Right lobe of liver (tissue), 6 donors: ENCODE measurements around the gene KCNB1. TPM values are rescaled to one million over a fixed set of nuclear protein-coding genes. Genes with fewer than 3 reads are reported as not detected.

Experiments
- ATAC-seq, 4 donors: fragments of 200-7000 bp; cut with Tn5 transposase; one replicate each; pipeline ENCODE4 v1.9.1; 2020; ENCODE audit warnings: mild to moderate bottlenecking in 4 of 4, moderate library complexity in 4 of 4
- DNase-seq, 3 donors: peaks; one replicate each; pipeline ENCODE4 v3.0.0-alpha.2; 2020
- H3K27ac ChIP-seq, 3 donors: fragments of 200-600 bp; one replicate each; pipeline ENCODE4 v1.8.0; 2022
- H3K27me3 ChIP-seq, 2 donors: fragments of 200-600 bp; one replicate each; pipeline ENCODE4 v1.8.0; 2022
- H3K36me3 ChIP-seq, 4 donors: fragments of 200-600 bp; sonication (generic) in 1 of 4; one replicate each; pipeline versions ENCODE4 v1.5.1 to v1.8.0; 2017 to 2022; ENCODE audit warnings: control low read depth in 1 of 4
- H3K4me1 ChIP-seq, 4 donors: fragments of 200-600 bp; sonication (generic) in 1 of 4; one replicate each; pipeline versions ENCODE4 v1.5.1 to v1.8.0; 2017 to 2022; ENCODE audit warnings: control low read depth in 1 of 4
- H3K4me3 ChIP-seq, 3 donors: fragments of 200-600 bp; one replicate each; pipeline ENCODE4 v1.8.0; 2022
- H3K9me3 ChIP-seq, 4 donors: fragments of 200-600 bp; sonication (generic) in 1 of 4; one replicate each; pipeline versions ENCODE4 v1.5.1 to v1.8.0; 2017 to 2022; ENCODE audit warnings: control low read depth in 1 of 4
- POLR2A ChIP-seq: fragments of 450-650 bp; IDR thresholded peaks from one replicate; pipeline ENCODE4 v1.6.1; 2017; ENCODE audit warnings: antibody characterized with exemption, mild to moderate bottlenecking
- WGBS: methylation state at CpG from one replicate; pipeline ENCODE4 v1.1.6; 2018; ENCODE audit warnings: low coverage, low lambda C conversion rate; ENCODE audit not compliant: insufficient coverage; ENCODE audit errors: missing lambda C conversion rate; 5-methylcytosine and 5-hydroxymethylcytosine counted together
- intact Hi-C, 2 donors: fragments of 100-400 bp; cut with DNase I; formaldehyde crosslinking; loops; one replicate each; pipeline versions ENCODE4 v1.11.2 to v1.14.1; 2022
- total RNA-seq, 6 experiments: library from RNA; depleted of rRNA in 2 of 6; stranded (reverse); fragments of >200 nt in 2 of 6; fragmentation: NEBNext Ultra II Directional in 3 of 6; extraction: Animal tissue kit (Norgen Biotek cat#: 25700) in 3 of 6; gene quantifications; one replicate each; pipeline versions ENCODE4 v1.1.0 to v1.2.4, GENCODE V29; 2016 to 2023
- TF ChIP-seq, protein P1 (sequence below), 4 donors: fragments of 200-600 bp in 3 of 4; fragments of 450-650 bp in 1 of 4; IDR thresholded peaks; one replicate each; pipeline versions ENCODE4 v1.5.1 to v1.8.0; 2016 to 2022; ENCODE audit warnings: antibody characterized with exemption in 4 of 4, mild to moderate bottlenecking in 2 of 4
- donor health status: DM: no; HTN: yes; CAD: no.
- donor health status: DM: no; HTN: no; CAD: no.
- donor health status: DM: no; HTN: no; CAD: no.
- donor health status: DM: no; HTN: yes; CAD: no.
- donor health status: DM: no; HTN: yes; CAD: no.

The KCNB1 gene
- total RNA-seq, 6 experiments from 2014 or later = 1.5 to 8.2 (median 3.8) TPM

DNA sequence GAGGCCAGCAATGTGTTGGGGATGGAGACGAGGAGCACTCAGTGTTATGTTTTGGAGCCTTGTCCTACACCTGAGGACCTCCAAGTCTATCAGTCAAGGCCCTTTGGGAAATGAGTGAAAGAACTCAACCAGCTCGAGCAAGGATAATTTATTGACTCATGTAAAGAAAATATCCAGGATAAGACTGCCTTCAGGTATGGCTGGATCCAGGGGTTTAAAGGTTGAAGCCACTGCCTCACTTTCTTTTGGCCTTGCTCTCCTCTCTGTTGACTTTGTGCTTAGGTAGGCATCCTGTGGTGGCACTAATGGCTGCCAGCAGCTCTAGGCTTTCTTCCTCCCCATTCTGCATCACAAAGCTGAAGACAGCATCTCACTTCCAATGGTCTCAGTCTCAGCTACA lies 138.3 kb downstream of the KCNB1 start:
- 79% methylated on average over 2 of the region's 2 CpGs for WGBS
- TF ChIP-seq, protein P1, sequence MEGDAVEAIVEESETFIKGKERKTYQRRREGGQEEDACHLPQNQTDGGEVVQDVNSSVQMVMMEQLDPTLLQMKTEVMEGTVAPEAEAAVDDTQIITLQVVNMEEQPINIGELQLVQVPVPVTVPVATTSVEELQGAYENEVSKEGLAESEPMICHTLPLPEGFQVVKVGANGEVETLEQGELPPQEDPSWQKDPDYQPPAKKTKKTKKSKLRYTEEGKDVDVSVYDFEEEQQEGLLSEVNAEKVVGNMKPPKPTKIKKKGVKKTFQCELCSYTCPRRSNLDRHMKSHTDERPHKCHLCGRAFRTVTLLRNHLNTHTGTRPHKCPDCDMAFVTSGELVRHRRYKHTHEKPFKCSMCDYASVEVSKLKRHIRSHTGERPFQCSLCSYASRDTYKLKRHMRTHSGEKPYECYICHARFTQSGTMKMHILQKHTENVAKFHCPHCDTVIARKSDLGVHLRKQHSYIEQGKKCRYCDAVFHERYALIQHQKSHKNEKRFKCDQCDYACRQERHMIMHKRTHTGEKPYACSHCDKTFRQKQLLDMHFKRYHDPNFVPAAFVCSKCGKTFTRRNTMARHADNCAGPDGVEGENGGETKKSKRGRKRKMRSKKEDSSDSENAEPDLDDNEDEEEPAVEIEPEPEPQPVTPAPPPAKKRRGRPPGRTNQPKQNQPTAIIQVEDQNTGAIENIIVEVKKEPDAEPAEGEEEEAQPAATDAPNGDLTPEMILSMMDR (IDR thresholded peaks at IDR 0.05) = no peak
- TF ChIP-seq POLR2A = no peak
- no peak for ATAC-seq
- intact Hi-C loops = no loop called here
- H3K4me3 ChIP-seq = no peak overlapping the region
- no peaks in the 10 kb centered on the region for H3K36me3 ChIP-seq
- no peak for DNase-seq
- no peaks in the 10 kb centered on the region for H3K4me1 ChIP-seq
- no peak overlapping the region for H3K27ac ChIP-seq
- no peaks in the 10 kb centered on the region for H3K9me3 ChIP-seq
- no peaks in the 10 kb centered on the region for H3K27me3 ChIP-seq

DNA sequence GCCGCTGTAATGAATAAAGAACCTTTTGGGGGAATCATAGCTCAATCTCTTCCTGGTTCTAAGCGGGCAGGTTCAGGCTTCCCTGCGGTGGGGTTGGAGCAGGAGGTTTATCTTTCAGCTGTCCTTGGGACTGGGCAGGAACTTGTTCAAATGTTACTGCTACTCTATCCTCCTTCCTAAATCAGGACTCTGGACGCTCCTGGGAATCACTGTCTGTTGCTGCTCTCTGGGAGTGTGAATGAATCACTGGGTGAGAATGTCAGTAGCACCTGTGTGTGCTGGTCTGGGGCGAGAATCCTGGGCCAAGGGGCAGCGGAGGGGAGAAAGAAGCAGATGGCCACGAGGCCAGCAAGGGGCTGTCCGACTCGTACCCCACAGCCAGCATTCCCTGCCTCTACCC lies 139.2 kb downstream of the KCNB1 start:
- no peaks in the 10 kb centered on the region for H3K36me3 ChIP-seq
- no peak for TF ChIP-seq POLR2A
- TF ChIP-seq, protein P1 (IDR thresholded peaks at IDR 0.05) = no peak
- no peak overlapping the region for H3K4me3 ChIP-seq
- intact Hi-C loops = no loop called here
- 73% methylated on average over 6 of the region's 9 CpGs for WGBS
- no peaks in the 10 kb centered on the region for H3K27me3 ChIP-seq
- no peaks in the 10 kb centered on the region for H3K9me3 ChIP-seq
- DNase-seq (no peak), ATAC-seq (no peak)
- no peaks in the 10 kb centered on the region for H3K4me1 ChIP-seq
- H3K27ac ChIP-seq = no peak overlapping the region

DNA sequence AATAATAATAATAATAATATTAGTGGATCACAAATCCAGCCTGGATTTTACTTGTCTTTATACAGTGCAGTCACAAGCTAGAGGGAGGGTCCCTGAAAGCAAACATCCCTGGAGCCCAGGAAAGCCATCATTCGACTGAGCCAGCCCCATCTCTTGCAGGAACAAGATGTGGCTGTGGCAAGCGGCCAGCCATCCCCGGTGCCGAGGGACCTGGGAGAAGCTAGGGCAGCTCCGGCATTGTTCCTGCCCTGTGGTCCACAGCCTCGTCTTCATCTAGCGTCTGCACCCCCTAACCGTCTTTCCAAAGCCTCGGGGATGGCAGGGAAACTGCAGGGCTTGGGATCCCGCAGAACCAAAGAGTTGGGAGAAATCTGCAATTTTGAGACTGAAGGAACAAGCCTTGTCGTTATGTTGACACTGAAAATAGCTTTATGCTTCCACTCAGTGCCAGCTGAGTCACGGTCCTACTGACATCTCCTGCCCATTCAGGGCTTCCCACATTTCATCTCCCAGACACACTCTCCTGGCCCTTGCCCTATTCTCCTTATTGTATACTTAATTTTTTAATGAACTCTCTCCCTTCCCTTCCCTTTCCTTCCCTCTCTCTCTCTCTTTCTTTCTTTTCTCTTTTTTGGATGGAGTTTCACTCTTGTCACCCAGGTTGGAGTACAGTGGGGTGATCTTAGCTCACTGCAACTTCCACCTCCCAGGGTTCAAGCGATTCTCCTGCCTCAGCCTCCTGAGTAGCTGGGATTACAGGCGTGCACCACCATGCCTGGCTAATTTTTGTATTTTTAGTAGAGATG lies 142.1 kb downstream of the KCNB1 start:
- H3K27ac ChIP-seq = no peak overlapping the region
- intact Hi-C loops = no loop called here
- H3K9me3 ChIP-seq = no peaks in the 10 kb centered on the region
- no peak for ATAC-seq
- no peaks in the 10 kb centered on the region for H3K4me1 ChIP-seq
- WGBS = 57% methylated on average over 8 of the region's 14 CpGs
- H3K27me3 ChIP-seq = no peaks in the 10 kb centered on the region
- no peak for DNase-seq
- H3K4me3 ChIP-seq = no peak overlapping the region
- H3K36me3 ChIP-seq = no peaks in the 10 kb centered on the region
- no peak for TF ChIP-seq POLR2A
- TF ChIP-seq, protein P1 (IDR thresholded peaks at IDR 0.05) = no peak

DNA sequence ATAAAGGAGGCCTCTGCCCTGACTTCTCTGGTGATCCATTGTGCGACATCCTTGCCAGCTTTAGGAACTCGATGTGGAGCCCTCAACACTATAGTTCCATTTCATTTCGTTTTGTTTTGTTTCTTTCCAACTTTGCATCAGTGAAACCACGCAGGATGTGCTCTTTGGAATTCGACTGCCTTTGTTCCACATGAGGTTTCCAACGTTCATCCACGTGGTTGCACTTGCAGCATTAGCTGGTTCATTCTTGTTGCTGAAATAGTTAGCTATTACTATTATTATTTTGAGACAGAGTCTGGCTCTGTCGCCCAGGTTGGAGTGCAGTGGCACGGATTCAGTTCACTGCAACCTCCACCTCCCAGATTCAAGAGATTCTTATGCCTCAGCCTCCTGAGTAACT lies 143.3 kb downstream of the KCNB1 start:
- no peak for DNase-seq
- TF ChIP-seq POLR2A = no peak
- TF ChIP-seq, protein P1 (IDR thresholded peaks at IDR 0.05) = no peak

More for the DNA sequence above, 143.3 kb downstream of the KCNB1 start:
- H3K27me3 ChIP-seq = no peaks in the 10 kb centered on the region
- no peak overlapping the region for H3K27ac ChIP-seq
- no peak overlapping the region for H3K4me3 ChIP-seq
- no peaks in the 10 kb centered on the region for H3K4me1 ChIP-seq
- ATAC-seq = no peak
- H3K9me3 ChIP-seq = no peaks in the 10 kb centered on the region
- WGBS = 57% methylated on average over 8 of the region's 9 CpGs
- intact Hi-C loops = loop anchor here in 1 of 2 donors (10.0 kb wide), 1 partner anchor 266 kb away; no protein-coding TSS in a partner anchor
- H3K36me3 ChIP-seq = no peaks in the 10 kb centered on the region
